ENCODE measurements around the gene ALDH1L1. TPM values are rescaled to one million over a fixed set of nuclear protein-coding genes. Genes with fewer than 3 reads are reported as not detected.

ALDH1L1 gene
- total and polyA plus RNA-seq, 9 of the 15 experiments (the other 6 are each of a cell fraction or from before 2014, with no cell fraction given) = 0.06 to 1.9 (median 0.57) TPM; not detected in 1

DNA sequence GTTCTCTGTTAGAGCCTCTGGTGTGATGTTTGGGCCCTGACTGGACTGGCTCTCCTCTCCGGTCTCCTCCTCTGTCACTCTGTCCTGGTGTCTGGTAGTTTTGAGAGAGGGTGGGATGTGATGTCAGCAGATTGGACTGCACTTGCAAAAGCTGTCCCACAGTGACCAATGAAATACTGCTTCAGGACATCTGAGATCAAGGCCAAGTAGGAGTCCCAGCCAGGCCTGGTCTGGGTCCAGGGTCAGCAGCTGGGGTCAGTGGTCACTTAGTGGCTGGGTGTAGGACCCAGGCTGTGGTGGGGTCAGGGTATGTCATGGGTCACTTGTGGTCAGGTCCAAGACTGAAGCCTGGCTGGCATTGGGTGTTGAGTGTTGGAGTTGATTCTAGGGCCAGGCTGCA lies 20.9 kb downstream of the ALDH1L1 start:
- intact Hi-C loops (cut with micrococcal nuclease) (no loop called here), in situ Hi-C loops (cut with MboI) (loop anchor here (10.0 kb wide), 1 partner anchor 1025 kb away; no protein-coding TSS in a partner anchor)
- 0% methylated on average over 1 of the region's 1 CpG for WGBS (ENCODE audit: insufficient coverage, low coverage, missing lambda C conversion rate)
- no peaks in the 10 kb centered on the region for H3K9me1 ChIP-seq (ENCODE audit: control insufficient read depth, insufficient read depth, low read length)
- no peak overlapping the region for H2AFZ ChIP-seq (ENCODE audit: low read depth, low read length)
- CTCF ChIA-PET (ENCODE audit: low intra/inter-chr PET ratio) = no interaction called here
- no peaks in the 10 kb centered on the region for H3K36me3 ChIP-seq (ENCODE audit: control insufficient read depth, insufficient read depth, low read length)
- no peak overlapping the region for H3K27ac ChIP-seq (ENCODE audit: extremely low read depth, low read depth, low read length)
- no peaks in the 10 kb centered on the region; a peak in 2 of 5 replicates for H3K27me3 ChIP-seq (ENCODE audit: control insufficient read depth in 2 of 2, insufficient read depth in 2 of 2, low read length in 2 of 2)
- H3K79me2 ChIP-seq (ENCODE audit: control insufficient read depth, insufficient read depth, low read length) = no peaks in the 10 kb centered on the region
- H4K20me1 ChIP-seq (replicated peaks; ENCODE audit: control insufficient read depth, insufficient read depth, low read length) = no peaks in the 10 kb centered on the region
- H3K9me3 ChIP-seq (replicated peaks; ENCODE audit: control insufficient read depth, insufficient read depth, low read depth, low read length) = no peaks in the 10 kb centered on the region
- peaks cover 0 to 5% of the 10 kb centered on the region in 2 experiments; a peak in 2 of 5 replicates for H3K4me1 ChIP-seq (replicated peaks in 1 of 2; ENCODE audit: control insufficient read depth in 2 of 2, insufficient read depth in 2 of 2, low read length in 2 of 2)
- H3K4me3 ChIP-seq = no peak overlapping the region
- no peak overlapping the region for H3K9ac ChIP-seq (ENCODE audit: insufficient read depth in 1 of 2, low read depth in 2 of 2, low read length in 2 of 2)
- ATAC-seq = no peak
- no peak for FAIRE-seq
- H3K4me2 ChIP-seq (ENCODE audit: insufficient read depth, low read length) = no peak overlapping the region
- POLR2A ChIA-PET = no interaction called here
- no TSS peak for BruUV-seq (replicated peaks)
- DNase-seq (ENCODE audit: extremely low read depth in 1 of 4, low spot score in 3 of 4) = no peak
- TF ChIP-seq CTBP1 (IDR thresholded peaks at IDR 0.05; ENCODE audit: borderline replicate concordance) (no peak), TAF1 (IDR thresholded peaks at IDR 0.05; ENCODE audit: control insufficient read depth, extremely low read depth, insufficient read depth, low read length, severe bottlenecking) (no peak), LEF1 (IDR thresholded peaks at IDR 0.05) (no peak), GABPB1 (CRISPR knock-in tag; IDR thresholded peaks at IDR 0.05) (no peak), ZNF197 (CRISPR knock-in tag; IDR thresholded peaks at IDR 0.05; ENCODE audit: low read depth) (no peak), MTF1 (CRISPR knock-in tag; IDR thresholded peaks at IDR 0.05; ENCODE audit: borderline replicate concordance) (no peak), CBX2 (IDR thresholded peaks at IDR 0.05; ENCODE audit: insufficient read depth, low read length, poor library complexity, severe bottlenecking) (no peak), SETDB1 (IDR thresholded peaks at IDR 0.05; ENCODE audit: low read length) (no peak), POLR2A (conservative IDR thresholded peaks at IDR 0.05) (no peak), DMBX1 (CRISPR knock-in tag; IDR thresholded peaks at IDR 0.05; ENCODE audit: borderline replicate concordance) (no peak)
- TF ChIP-seq, protein P1, sequence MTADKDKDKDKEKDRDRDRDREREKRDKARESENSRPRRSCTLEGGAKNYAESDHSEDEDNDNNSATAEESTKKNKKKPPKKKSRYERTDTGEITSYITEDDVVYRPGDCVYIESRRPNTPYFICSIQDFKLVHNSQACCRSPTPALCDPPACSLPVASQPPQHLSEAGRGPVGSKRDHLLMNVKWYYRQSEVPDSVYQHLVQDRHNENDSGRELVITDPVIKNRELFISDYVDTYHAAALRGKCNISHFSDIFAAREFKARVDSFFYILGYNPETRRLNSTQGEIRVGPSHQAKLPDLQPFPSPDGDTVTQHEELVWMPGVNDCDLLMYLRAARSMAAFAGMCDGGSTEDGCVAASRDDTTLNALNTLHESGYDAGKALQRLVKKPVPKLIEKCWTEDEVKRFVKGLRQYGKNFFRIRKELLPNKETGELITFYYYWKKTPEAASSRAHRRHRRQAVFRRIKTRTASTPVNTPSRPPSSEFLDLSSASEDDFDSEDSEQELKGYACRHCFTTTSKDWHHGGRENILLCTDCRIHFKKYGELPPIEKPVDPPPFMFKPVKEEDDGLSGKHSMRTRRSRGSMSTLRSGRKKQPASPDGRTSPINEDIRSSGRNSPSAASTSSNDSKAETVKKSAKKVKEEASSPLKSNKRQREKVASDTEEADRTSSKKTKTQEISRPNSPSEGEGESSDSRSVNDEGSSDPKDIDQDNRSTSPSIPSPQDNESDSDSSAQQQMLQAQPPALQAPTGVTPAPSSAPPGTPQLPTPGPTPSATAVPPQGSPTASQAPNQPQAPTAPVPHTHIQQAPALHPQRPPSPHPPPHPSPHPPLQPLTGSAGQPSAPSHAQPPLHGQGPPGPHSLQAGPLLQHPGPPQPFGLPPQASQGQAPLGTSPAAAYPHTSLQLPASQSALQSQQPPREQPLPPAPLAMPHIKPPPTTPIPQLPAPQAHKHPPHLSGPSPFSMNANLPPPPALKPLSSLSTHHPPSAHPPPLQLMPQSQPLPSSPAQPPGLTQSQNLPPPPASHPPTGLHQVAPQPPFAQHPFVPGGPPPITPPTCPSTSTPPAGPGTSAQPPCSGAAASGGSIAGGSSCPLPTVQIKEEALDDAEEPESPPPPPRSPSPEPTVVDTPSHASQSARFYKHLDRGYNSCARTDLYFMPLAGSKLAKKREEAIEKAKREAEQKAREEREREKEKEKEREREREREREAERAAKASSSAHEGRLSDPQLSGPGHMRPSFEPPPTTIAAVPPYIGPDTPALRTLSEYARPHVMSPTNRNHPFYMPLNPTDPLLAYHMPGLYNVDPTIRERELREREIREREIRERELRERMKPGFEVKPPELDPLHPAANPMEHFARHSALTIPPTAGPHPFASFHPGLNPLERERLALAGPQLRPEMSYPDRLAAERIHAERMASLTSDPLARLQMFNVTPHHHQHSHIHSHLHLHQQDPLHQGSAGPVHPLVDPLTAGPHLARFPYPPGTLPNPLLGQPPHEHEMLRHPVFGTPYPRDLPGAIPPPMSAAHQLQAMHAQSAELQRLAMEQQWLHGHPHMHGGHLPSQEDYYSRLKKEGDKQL (CRISPR knock-in tag; IDR thresholded peaks at IDR 0.05; ENCODE audit: borderline replicate concordance) = no peak
- TF ChIP-seq, protein P2, sequence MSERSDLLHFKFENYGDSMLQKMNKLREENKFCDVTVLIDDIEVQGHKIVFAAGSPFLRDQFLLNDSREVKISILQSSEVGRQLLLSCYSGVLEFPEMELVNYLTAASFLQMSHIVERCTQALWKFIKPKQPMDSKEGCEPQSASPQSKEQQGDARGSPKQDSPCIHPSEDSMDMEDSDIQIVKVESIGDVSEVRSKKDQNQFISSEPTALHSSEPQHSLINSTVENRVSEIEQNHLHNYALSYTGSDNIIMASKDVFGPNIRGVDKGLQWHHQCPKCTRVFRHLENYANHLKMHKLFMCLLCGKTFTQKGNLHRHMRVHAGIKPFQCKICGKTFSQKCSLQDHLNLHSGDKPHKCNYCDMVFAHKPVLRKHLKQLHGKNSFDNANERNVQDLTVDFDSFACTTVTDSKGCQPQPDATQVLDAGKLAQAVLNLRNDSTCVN (CRISPR knock-in tag; IDR thresholded peaks at IDR 0.05) = no peak
- TF ChIP-seq, protein P3, sequence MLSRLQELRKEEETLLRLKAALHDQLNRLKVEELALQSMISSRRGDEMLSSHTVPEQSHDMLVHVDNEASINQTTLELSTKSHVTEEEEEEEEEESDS (CRISPR knock-in tag; IDR thresholded peaks at IDR 0.05) = no peak
